ENCODE results near the gene IL23R. TPM values are rescaled to one million over a fixed set of nuclear protein-coding genes. Genes with fewer than 3 reads are reported as not detected.

The IL23R gene
- total RNA-seq, 1 donor from 2014 or later: 3.1 TPM

DNA sequence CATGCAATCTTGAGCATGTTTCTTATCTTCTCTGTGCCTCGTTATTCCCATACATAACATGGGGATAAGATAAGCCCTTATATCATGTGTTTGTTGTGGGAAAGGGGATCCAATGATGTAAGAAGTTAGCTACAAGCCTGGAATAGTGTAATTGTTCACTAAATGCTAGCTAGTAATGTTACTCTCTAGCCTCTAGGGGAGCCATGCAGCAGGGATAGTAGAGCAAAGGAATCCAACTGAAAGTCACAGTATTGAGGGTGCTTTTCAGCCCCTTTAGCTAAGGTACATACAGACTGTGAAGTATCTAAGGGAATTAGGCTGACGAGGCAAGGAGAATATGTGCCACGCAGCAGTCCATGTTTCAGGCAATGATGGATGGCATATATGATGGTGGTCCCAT is 46.9 kb downstream of the IL23R start:
- intact Hi-C loops (cut with micrococcal nuclease): loop anchor here (2.0 to 5.0 kb wide), 7 partner anchors 64 to 474 kb away; partner anchors contain the start of genes GADD45A and SLC35D1
- DNase-seq: peak; percentile 68
- H3K4me1 Mint-ChIP-seq: peaks cover 41% of the 10 kb centered on the region
- no peak overlapping the region for H3K4me3 Mint-ChIP-seq
- H3K36me3 Mint-ChIP-seq (ENCODE audit: low read depth): peaks cover 5% of the 10 kb centered on the region
- H3K9me3 Mint-ChIP-seq: peaks cover 9% of the 10 kb centered on the region
- H3K27ac Mint-ChIP-seq: no peak overlapping the region
- H3K27me3 Mint-ChIP-seq: no peaks in the 10 kb centered on the region

DNA sequence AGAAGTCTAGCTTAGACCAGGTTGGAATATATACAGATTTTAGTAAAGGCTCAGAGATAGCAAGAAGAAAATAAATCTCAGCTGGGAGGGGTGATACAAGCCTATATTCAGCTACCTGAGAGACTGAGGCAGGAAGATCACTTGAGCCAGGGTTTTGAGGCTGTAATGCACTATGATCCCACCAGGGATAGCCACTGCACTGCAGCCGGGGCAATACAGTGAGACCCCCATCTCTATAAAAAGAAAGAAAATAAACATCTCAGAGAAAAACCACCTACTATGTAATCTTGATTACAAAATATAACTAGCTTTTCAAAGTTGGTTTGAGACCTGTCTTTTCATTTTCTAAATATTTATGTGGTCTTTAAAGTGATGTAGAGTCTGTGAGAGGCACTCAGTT is 47.7 kb downstream of the IL23R start:
- peaks cover 5% of the 10 kb centered on the region for H3K36me3 Mint-ChIP-seq (ENCODE audit: low read depth)
- no peak overlapping the region for H3K4me3 Mint-ChIP-seq
- H3K4me1 Mint-ChIP-seq: peaks cover 41% of the 10 kb centered on the region
- H3K27ac Mint-ChIP-seq: no peak overlapping the region
- intact Hi-C loops (cut with micrococcal nuclease): loop anchor here (1.0 to 5.0 kb wide), 8 partner anchors 65 to 473 kb away; partner anchors contain the start of genes GADD45A and SLC35D1
- H3K27me3 Mint-ChIP-seq: no peaks in the 10 kb centered on the region
- DNase-seq: no peak
- peaks cover 9% of the 10 kb centered on the region for H3K9me3 Mint-ChIP-seq

DNA sequence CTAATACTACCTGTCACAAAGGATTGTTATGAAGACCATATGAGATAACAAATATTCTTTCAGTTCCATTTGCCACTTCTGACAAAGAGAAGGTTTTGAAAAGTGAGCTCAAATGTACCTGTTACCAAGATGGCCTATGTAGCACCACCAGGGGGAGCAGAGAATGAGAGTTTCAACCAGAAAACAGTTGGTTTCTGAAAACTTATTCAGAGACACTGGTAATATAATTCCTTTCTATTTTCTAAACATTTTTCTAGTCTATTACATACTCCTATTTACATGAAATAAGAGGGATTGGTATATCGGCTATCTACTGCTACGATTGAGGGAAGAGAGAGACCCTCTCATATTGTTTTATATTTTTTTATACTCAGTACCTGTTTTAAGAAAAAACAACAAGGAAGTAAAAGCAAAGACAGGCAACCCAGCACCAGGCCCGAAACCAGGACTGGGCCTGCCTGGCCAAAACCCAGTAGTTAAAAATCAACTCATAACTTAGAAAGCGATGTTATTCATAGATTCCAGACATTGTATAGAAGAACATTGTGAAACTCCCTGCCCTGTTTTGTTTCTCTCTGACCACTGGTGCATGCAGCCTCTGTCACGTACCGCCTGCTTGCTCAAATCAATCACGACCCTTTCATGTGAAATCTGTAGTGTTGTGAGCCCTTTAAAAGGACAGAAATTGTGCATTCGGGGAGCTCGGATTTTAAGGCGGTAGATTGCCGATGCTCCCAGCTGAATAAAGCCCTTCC is 48.3 kb downstream of the IL23R start:
- DNase-seq: peak; percentile 88
- H3K4me1 Mint-ChIP-seq: peaks cover 41% of the 10 kb centered on the region
- H3K27me3 Mint-ChIP-seq: no peaks in the 10 kb centered on the region
- peak overlapping the region; percentile 62 for H3K27ac Mint-ChIP-seq
- intact Hi-C loops (cut with micrococcal nuclease): loop anchor here (1.0 to 5.0 kb wide), 6 partner anchors 162 to 473 kb away; partner anchors contain the start of genes GADD45A and SLC35D1
- H3K4me3 Mint-ChIP-seq: no peak overlapping the region
- peaks cover 5% of the 10 kb centered on the region for H3K36me3 Mint-ChIP-seq (ENCODE audit: low read depth)
- peaks cover 9% of the 10 kb centered on the region for H3K9me3 Mint-ChIP-seq

DNA sequence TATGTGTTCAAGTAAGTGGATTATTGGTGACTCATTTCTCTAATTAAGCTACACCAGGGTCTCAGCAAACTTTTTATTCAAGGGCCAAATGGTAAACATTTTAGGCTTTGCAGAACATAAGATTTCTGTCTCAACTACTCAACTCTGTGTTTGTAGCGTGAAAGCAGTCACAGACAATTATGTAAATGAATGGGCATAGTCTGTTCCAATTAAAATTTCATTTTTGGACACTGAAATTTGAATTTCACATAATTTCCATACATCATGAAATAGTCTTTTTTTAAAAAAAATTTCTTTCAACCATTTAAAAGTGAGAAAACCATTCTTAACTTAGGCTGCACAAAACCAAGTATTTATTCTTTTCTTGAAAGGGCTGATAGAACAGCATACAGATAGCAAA is 50.1 kb downstream of the IL23R start:
- intact Hi-C loops (cut with micrococcal nuclease): no loop called here
- H3K36me3 Mint-ChIP-seq (ENCODE audit: low read depth): peaks cover 5% of the 10 kb centered on the region
- peaks cover 40% of the 10 kb centered on the region for H3K4me1 Mint-ChIP-seq
- H3K27me3 Mint-ChIP-seq: no peaks in the 10 kb centered on the region
- DNase-seq: no peak
- H3K9me3 Mint-ChIP-seq: peaks cover 9% of the 10 kb centered on the region
- H3K4me3 Mint-ChIP-seq: no peak overlapping the region
- no peak overlapping the region for H3K27ac Mint-ChIP-seq

DNA sequence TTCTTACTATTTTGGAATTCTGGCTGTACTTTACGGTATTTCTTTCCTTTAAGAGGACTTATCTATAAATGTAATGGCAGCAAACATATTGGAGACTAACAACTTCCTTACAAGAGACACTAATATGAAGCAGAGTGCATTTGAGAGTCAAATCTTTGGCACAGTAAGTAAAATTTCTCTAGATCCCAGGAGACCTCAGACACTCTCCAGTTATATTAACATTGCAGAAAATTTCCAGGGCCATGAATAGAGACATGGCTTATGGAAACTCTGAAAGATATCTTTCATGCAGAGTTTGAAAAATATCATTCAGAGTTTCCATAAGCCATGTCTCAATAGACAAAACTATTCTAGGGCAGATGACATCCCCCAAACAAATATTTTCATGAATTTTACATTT is 51.2 kb downstream of the IL23R start:
- intact Hi-C loops (cut with micrococcal nuclease): no loop called here
- DNase-seq: no peak
- H3K9me3 Mint-ChIP-seq: peaks cover 9% of the 10 kb centered on the region
- H3K4me3 Mint-ChIP-seq: no peak overlapping the region
- no peaks in the 10 kb centered on the region for H3K27me3 Mint-ChIP-seq
- H3K27ac Mint-ChIP-seq: peak overlapping the region; percentile 74
- H3K4me1 Mint-ChIP-seq: peaks cover 31% of the 10 kb centered on the region
- peaks cover 5% of the 10 kb centered on the region for H3K36me3 Mint-ChIP-seq (ENCODE audit: low read depth)

DNA sequence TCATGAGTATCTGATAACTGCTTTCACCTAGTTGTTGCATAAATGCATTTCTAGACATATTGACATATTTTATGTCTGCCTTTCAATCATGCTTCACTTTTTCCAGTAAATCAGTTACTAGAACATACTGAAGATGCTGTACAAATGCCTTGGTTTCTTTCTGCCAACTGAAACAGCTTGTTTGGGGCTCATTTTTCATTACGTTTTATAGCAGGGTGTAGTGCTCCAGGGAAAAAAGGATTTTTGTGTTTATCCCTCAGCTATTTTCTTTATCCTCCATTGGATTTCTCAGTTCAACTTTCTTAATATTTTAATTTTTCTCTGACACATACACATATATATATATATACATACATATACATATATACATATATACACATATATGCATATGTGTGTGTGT is 51.7 kb downstream of the IL23R start:
- Mint-ChIP-seq H3K4me3 (no peak overlapping the region), H3K9me3 (peaks cover 9% of the 10 kb centered on the region), H3K36me3 (ENCODE audit: low read depth) (peaks cover 5% of the 10 kb centered on the region), H3K27me3 (no peaks in the 10 kb centered on the region), H3K27ac (no peak overlapping the region), H3K4me1 (peaks cover 31% of the 10 kb centered on the region)
- no peak for DNase-seq
- intact Hi-C loops (cut with micrococcal nuclease): no loop called here

DNA sequence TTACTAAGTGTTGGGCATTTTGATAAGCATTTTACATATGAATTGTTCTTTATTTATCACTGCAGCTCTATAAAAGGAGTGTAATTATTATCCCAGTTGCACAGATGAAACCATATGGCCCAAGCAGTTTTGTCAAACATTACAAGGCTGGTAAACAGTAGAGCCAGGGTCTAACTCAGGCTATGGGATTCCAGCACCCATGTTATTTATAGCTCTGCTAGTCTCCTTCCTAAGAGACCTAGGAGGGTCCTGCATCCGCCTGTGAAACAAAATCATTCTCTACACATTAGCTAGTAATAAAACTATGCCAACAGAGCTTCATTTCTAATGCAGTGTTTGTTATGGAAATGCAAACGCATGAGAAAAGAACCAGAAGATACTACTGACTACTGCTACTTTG is 58.6 kb downstream of the IL23R start:
- Mint-ChIP-seq H3K4me3 (no peak overlapping the region), H3K36me3 (ENCODE audit: low read depth) (no peaks in the 10 kb centered on the region), H3K4me1 (peaks cover 7% of the 10 kb centered on the region), H3K27ac (no peak overlapping the region), H3K9me3 (peaks cover 8% of the 10 kb centered on the region), H3K27me3 (no peaks in the 10 kb centered on the region)
- intact Hi-C loops (cut with micrococcal nuclease): no loop called here
- DNase-seq: no peak

DNA sequence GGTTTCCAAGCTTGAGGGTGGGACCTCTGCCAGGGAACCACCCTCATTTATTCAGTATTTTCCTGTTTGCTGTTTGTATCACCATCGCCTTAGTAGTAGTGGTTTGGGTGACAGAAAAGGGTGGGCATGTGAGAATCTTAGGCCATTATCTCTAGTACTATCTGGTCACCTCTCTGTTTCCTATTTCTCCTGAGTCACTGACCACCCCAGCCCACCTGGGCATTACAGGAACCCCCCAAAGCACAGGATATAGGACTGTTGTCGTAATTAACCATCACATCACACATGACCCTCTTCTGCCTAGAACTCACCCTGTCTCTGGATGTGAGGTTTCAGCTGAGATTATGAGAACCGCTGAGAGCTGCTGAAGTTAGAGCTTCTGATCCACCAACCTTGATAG is 60.4 kb downstream of the IL23R start:
- no peak for DNase-seq
- Mint-ChIP-seq H3K27ac (no peak overlapping the region), H3K4me1 (peaks cover 7% of the 10 kb centered on the region), H3K27me3 (no peaks in the 10 kb centered on the region), H3K9me3 (peaks cover 8% of the 10 kb centered on the region), H3K4me3 (no peak overlapping the region), H3K36me3 (ENCODE audit: low read depth) (no peaks in the 10 kb centered on the region)
- intact Hi-C loops (cut with micrococcal nuclease): no loop called here

DNA sequence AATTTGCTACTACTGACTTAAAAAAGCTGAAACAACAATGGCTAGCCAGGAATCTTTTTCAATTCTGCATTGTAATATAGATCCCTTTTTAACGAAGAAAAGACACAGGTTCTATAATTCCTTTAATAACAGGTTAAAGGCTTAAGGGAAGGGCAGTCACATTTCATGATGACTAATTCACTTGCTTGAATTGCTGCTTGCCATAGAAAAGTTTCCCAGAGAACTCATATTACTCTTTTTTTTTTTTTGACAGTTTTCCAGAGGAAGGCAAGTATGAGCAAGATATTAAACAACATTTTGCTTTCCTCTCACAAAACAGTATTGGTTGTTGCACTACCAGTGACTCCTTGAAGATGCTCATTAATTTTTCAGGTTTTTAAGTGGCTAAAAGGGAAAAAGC is 60.9 kb downstream of the IL23R start:
- no peak overlapping the region for H3K27ac Mint-ChIP-seq
- intact Hi-C loops (cut with micrococcal nuclease): no loop called here
- no peak for DNase-seq
- H3K4me3 Mint-ChIP-seq: no peak overlapping the region
- H3K9me3 Mint-ChIP-seq: peaks cover 8% of the 10 kb centered on the region
- H3K4me1 Mint-ChIP-seq: peaks cover 7% of the 10 kb centered on the region
- H3K27me3 Mint-ChIP-seq: no peaks in the 10 kb centered on the region
- no peaks in the 10 kb centered on the region for H3K36me3 Mint-ChIP-seq (ENCODE audit: low read depth)

DNA sequence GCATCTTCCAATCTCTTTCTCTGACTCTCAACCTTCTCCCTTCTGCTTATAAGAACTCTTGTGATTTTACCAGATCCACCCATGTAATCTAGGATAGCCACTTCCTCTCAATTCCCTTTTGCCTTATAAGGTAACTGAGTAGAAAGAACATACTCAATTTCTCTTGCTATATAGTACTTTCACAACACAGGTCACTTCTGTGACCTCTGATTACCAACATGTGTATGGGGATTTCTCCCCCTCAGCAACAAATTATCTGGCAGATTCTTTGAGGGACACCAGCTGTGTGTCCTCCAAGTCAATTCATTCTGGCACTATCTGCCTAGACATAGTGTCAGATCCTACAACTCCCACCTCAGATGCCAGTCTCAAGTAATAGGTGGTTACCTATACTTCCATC is 62.5 kb downstream of the IL23R start:
- intact Hi-C loops (cut with micrococcal nuclease): no loop called here
- DNase-seq: no peak

DNA sequence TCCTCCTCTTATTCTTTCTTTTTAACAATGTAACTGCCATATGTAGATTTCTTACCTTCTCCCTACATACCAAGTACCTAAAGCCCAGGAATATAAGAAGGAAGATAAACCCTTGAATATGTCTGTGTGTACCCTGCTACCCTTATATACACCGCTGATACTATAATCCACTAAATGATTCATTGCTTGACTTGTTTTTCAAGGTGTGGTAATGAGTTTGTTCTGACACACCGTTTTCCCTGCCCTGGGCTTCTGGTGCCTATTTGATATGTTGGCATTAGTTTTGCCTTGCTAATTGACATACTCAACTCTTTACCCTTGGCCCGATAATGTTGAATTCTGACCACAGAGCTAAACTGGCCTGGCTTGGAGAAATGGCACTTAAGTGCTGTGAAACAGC is 64.3 kb downstream of the IL23R start:
- H3K27ac Mint-ChIP-seq: no peak overlapping the region
- peaks cover 8% of the 10 kb centered on the region for H3K9me3 Mint-ChIP-seq
- H3K27me3 Mint-ChIP-seq: no peaks in the 10 kb centered on the region
- H3K4me1 Mint-ChIP-seq: peaks cover 9% of the 10 kb centered on the region
- H3K4me3 Mint-ChIP-seq: no peak overlapping the region
- no peaks in the 10 kb centered on the region for H3K36me3 Mint-ChIP-seq (ENCODE audit: low read depth)
- DNase-seq: no peak
- intact Hi-C loops (cut with micrococcal nuclease): no loop called here

More for the DNA sequence above, 62.5 kb downstream of the IL23R start:
- no peak overlapping the region for H3K4me3 Mint-ChIP-seq
- H3K36me3 Mint-ChIP-seq (ENCODE audit: low read depth): no peaks in the 10 kb centered on the region
- H3K9me3 Mint-ChIP-seq: peaks cover 8% of the 10 kb centered on the region
- peaks cover 7% of the 10 kb centered on the region for H3K4me1 Mint-ChIP-seq
- H3K27me3 Mint-ChIP-seq: no peaks in the 10 kb centered on the region
- H3K27ac Mint-ChIP-seq: no peak overlapping the region

DNA sequence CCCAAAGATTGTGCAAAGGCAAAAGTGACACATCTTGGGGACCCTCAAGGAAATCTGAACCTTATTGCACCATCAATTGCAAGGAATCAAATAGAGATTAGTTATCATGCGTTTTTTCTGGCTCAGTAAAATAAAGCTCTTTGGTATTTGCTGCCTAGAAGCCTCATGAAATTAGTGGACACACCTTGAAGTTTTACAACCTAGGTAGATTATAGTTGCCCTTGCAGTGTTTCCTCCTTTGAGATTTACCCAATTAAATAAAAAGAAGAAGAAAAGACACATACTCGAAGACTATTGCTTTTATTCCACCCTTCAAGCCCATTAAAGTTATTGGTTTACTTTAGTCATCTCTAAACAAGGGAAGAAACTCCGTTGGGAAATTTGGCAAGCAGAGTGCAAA is 70.0 kb downstream of the IL23R start:
- H3K36me3 Mint-ChIP-seq (ENCODE audit: low read depth): peaks cover 2% of the 10 kb centered on the region
- H3K9me3 Mint-ChIP-seq: peaks cover 11% of the 10 kb centered on the region
- no peak overlapping the region for H3K27ac Mint-ChIP-seq
- intact Hi-C loops (cut with micrococcal nuclease): no loop called here
- H3K4me1 Mint-ChIP-seq: peaks cover 10% of the 10 kb centered on the region
- DNase-seq: no peak
- no peaks in the 10 kb centered on the region for H3K27me3 Mint-ChIP-seq
- H3K4me3 Mint-ChIP-seq: no peak overlapping the region

DNA sequence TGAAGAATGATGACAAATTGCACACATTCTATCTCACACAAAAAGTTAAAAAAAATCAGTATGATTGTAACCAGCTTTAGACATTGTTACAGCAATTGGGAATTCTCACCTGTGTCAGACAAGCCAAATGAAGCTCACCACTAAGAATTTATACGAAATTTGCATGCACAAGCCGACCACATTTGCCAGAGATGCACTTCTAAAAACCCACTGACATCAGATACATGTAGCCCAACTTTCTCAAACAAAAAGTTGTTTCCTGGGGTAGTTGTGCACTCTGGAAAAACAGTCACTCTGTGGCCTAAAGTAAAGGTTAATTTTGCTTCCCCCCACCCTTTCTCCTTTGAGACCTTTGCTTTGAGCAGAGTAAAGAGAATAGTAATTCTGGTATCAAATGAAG is 73.5 kb downstream of the IL23R start:
- peaks cover 9% of the 10 kb centered on the region for H3K36me3 Mint-ChIP-seq (ENCODE audit: low read depth)
- DNase-seq: no peak
- H3K4me1 Mint-ChIP-seq: peaks cover 8% of the 10 kb centered on the region
- no peak overlapping the region for H3K27ac Mint-ChIP-seq
- no peaks in the 10 kb centered on the region for H3K27me3 Mint-ChIP-seq
- H3K4me3 Mint-ChIP-seq: no peak overlapping the region
- peaks cover 25% of the 10 kb centered on the region for H3K9me3 Mint-ChIP-seq
- intact Hi-C loops (cut with micrococcal nuclease): loop anchor here (2.0 kb wide), 1 partner anchor 35 kb away; no protein-coding TSS in a partner anchor

DNA sequence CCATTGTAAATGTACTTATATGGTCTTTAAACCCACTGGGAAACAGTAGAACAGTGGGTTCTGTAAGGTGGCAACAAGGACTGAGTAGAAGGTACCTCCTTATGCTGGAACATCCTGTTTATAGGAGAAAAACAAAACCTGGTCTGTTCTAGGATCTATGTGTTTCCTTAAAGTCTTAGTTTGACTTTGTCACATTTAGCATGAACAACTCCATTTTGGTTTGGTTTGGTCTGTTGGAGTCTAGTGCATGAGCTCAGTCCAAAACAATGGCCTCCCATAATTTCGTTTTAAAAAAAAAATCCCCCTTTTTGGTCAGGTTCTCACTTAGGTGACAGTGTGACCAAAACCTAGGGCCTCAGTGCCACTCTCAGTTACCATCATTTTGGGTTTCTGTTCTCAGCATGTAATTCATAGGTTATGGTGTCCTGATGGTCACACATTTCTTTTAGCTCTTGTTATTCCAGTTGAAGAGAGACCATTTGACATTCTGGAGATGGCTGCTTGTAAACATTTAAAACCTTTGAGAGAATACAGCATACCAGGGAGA is 75.0 kb downstream of the IL23R start:
- Mint-ChIP-seq H3K4me1 (peaks cover 6% of the 10 kb centered on the region), H3K36me3 (ENCODE audit: low read depth) (peaks cover 12% of the 10 kb centered on the region), H3K27me3 (no peaks in the 10 kb centered on the region), H3K9me3 (peaks cover 31% of the 10 kb centered on the region), H3K27ac (no peak overlapping the region), H3K4me3 (no peak overlapping the region)
- intact Hi-C loops (cut with micrococcal nuclease): no loop called here
- DNase-seq: no peak
